ENCODE results near the gene CERCAM.
A peak's percentile ranks its signal among the peaks of the same experiment; 100 is the strongest.

CERCAM gene

DNA sequence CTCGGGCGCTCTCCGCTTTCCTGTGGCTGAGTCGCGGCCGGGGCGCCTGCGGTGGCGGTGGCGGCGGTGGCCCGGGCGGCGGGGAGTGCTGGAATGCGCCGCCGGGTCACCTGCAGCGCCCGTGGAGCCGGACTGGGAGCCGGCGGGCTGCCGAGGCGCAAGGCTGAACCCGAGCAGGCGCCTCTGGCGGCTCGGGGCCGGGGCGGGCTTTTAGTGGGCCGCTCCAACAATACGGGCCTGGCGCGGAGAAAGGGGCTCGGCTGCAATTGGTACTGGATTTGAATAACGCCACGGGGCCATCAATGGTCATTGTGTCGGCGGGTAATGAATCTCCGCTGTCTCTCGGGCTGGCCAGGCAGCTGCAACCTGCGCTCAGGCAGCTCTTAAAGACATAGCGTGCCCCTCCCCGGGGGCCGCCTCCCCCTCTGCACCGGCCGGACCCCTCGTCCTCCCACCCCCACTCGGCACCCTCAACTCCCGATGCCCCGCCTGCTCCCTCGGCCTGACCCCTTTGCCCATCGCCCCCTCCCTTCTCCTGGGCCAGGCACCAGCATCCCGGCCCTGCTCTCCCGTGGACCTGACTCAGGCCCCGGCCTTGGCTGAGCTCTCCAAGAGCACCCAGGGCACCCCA, 27.4 kb upstream of the CERCAM start:
- H3K4me1 ChIP-seq, result peaks cover 9% of the 10 kb centered on the region
- H3K9me3 ChIP-seq, result no peaks in the 10 kb centered on the region
- H3K27me3 ChIP-seq, result peaks cover 16% of the 10 kb centered on the region; the same call in 1 of the 2 replicates
- H3K4me2 ChIP-seq, result no peak overlapping the region
- no peak overlapping the region for H3K27ac ChIP-seq
- H3K4me3 ChIP-seq, result no peak overlapping the region
- peaks cover 58% of the 10 kb centered on the region for H3K36me3 ChIP-seq
- TF ChIP-seq Cebpa-rat (IDR thresholded peaks at IDR 0.05), result no peak
- H4K20me1 ChIP-seq, result 0 out of 2 replicates have a peak, but pooled peaks cover 10% of the 10 kb centered on the region
- H3K9ac ChIP-seq, result no peak overlapping the region

GRCh38 chr9:128393970-128394369, 26.7 kb upstream of the CERCAM start:
- H4K20me1 ChIP-seq, result 0 out of 2 replicates have a peak, but pooled peaks cover 3% of the 10 kb centered on the region
- no peak overlapping the region for H3K4me2 ChIP-seq
- H3K4me3 ChIP-seq, result no peak overlapping the region
- H3K27ac ChIP-seq, result no peak overlapping the region
- no peak for TF ChIP-seq Cebpa-rat (IDR thresholded peaks at IDR 0.05)
- H3K27me3 ChIP-seq, result peaks cover 16% of the 10 kb centered on the region; the same call in 1 of the 2 replicates
- H3K9ac ChIP-seq, result no peak overlapping the region
- peaks cover 51% of the 10 kb centered on the region for H3K36me3 ChIP-seq
- H3K4me1 ChIP-seq, result peaks cover 9% of the 10 kb centered on the region
- H3K9me3 ChIP-seq, result no peaks in the 10 kb centered on the region

- Histone ChIP-seq H3K4me1 (peaks cover 9% of the 10 kb centered on the region), H3K27me3 (peaks cover 16% of the 10 kb centered on the region; the same call in 1 of the 2 replicates), H3K36me3 (peaks cover 45% of the 10 kb centered on the region), H4K20me1 (no peaks in the 10 kb centered on the region), H3K4me3 (no peak overlapping the region), H3K27ac (no peak overlapping the region), H3K4me2 (no peak overlapping the region), H3K9ac (no peak overlapping the region), H3K9me3 (no peaks in the 10 kb centered on the region)
- TF ChIP-seq Cebpa-rat (IDR thresholded peaks at IDR 0.05), result no peak
Measured at GRCh38 chr9:128394379-128395168, 26.1 kb upstream of the CERCAM start.

- Histone ChIP-seq H3K4me2 (peak overlapping the region; percentile 52), H3K27ac (no peak overlapping the region), H3K27me3 (peaks cover 16% of the 10 kb centered on the region; the same call in 1 of the 2 replicates), H3K4me3 (no peak overlapping the region), H4K20me1 (no peaks in the 10 kb centered on the region), H3K4me1 (peaks cover 12% of the 10 kb centered on the region), H3K9ac (no peak overlapping the region), H3K36me3 (peaks cover 20% of the 10 kb centered on the region), H3K9me3 (no peaks in the 10 kb centered on the region)
- TF ChIP-seq Cebpa-rat (IDR thresholded peaks at IDR 0.05), result no peak
Measured at GRCh38 chr9:128396970-128397613, 23.6 kb upstream of the CERCAM start.

DNA sequence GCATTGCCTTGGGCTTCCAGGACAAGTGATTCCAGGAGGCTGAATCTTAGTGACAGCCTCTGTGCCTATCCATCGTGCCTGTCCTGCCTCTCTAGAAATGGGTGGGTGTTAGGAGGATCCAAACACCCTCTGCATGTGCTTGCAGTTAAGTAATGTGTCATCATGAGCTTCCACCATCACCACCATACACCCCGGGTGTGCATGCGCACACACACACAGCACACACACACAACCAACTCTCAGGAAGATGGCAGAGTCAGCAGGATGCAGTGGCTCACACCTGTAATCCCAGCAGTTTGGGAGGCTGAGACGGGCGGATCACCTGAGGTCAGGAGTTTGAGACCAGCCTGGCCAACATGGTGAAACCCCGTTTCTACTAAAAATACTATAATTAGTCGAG, 22.8 kb upstream of the CERCAM start:
- H3K4me3 ChIP-seq, result no peak overlapping the region
- TF ChIP-seq Cebpa-rat (IDR thresholded peaks at IDR 0.05), result no peak
- H3K4me2 ChIP-seq, result no peak overlapping the region
- peaks cover 13% of the 10 kb centered on the region for H3K36me3 ChIP-seq
- peaks cover 16% of the 10 kb centered on the region; the same call in 1 of the 2 replicates for H3K27me3 ChIP-seq
- peaks cover 14% of the 10 kb centered on the region for H3K4me1 ChIP-seq
- no peak overlapping the region for H3K27ac ChIP-seq
- H3K9ac ChIP-seq, result no peak overlapping the region
- no peaks in the 10 kb centered on the region for H4K20me1 ChIP-seq
- no peaks in the 10 kb centered on the region for H3K9me3 ChIP-seq

DNA sequence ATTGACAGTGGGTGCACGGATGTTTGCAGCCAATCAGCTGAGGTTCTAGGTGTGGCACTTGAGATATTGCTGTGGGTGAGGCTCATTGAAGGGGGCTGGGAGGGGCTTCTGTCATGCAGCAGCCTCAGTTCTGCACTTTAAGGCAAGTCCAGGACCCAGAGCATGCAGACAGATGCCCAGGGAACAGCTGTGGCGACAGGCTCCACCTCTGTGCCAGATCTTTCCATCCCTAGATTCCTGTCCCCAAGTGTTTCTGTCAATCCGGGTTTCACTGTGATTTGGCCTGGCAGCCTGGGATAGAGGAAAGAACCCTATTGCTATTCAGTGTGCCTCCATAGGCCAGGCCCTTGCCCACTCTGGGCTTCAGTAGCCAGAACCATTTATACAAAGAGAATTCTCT, 20.8 kb upstream of the CERCAM start:
- Histone ChIP-seq H3K9me3 (no peaks in the 10 kb centered on the region), H4K20me1 (no peaks in the 10 kb centered on the region), H3K27me3 (peaks cover 16% of the 10 kb centered on the region; the same call in 1 of the 2 replicates), H3K4me1 (peaks cover 14% of the 10 kb centered on the region), H3K4me3 (no peak overlapping the region), H3K36me3 (no peaks in the 10 kb centered on the region), H3K4me2 (no peak overlapping the region), H3K9ac (no peak overlapping the region), H3K27ac (no peak overlapping the region)
- TF ChIP-seq Cebpa-rat (IDR thresholded peaks at IDR 0.05), result no peak

DNA sequence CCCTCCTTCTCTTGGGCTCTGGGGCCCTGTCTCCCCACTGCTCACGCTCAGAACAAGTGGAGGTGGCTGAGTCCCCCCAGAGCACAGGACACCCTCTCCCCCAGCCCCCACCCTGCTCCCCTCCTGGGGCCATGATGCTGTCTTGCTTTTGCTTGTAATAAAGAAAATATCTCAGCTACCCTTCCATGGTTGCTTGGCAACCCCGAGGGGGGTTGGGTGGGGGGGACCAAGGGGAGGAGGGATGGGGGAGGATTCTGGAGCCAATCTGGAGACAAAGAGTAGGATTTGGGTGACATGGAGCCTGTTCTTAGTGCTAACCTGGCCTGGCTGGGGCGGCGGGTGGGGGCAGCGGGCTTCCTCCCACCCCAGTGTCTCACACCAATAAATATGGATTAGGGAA, 16.1 kb upstream of the CERCAM start:
- no peaks in the 10 kb centered on the region for H3K27me3 ChIP-seq
- peaks cover 18% of the 10 kb centered on the region; the same call in 1 of the 2 replicates for H3K4me1 ChIP-seq
- H3K9ac ChIP-seq, result no peak overlapping the region
- no peak overlapping the region for H3K4me3 ChIP-seq
- H3K9me3 ChIP-seq, result no peaks in the 10 kb centered on the region
- no peak for TF ChIP-seq Cebpa-rat (IDR thresholded peaks at IDR 0.05)
- no peak overlapping the region for H3K4me2 ChIP-seq
- H4K20me1 ChIP-seq, result no peaks in the 10 kb centered on the region
- H3K27ac ChIP-seq, result no peak overlapping the region
- no peaks in the 10 kb centered on the region for H3K36me3 ChIP-seq

DNA sequence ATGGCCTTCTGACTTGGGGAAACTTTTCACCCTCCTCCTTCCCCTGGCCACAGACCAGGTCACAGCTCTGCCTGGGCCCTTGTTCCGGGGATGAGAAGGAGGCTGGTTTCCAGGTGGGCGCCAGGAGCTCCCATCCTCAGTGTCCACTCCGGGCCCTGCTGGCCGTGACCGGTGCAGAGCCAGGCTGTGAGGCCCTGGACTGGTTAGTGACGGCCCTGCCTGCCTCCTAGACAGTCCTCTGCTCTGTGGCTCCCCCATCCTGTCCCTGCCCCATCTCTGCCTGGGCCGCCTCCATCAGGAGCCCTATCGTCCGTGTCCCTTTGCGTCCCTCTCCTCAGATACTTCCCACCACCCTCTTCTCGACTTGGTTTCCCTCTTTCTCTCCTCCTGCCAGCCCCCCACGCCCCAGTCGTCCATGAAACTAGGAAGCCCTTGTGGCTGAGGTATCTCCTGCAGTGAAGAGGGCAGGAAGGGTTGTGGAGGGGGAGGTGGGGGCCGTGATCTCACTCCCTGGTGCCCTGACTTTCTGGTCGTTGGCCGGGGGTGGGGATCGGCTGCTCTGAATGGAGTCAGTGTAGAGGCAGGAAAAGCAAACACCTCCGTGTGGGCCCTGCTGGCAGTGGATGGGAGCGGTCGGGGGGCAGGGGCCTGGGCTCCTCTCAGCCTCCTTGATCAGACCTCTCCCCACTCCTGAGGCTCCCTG, 15.4 kb upstream of the CERCAM start:
- no peak for TF ChIP-seq Cebpa-rat (IDR thresholded peaks at IDR 0.05)
- H3K4me3 ChIP-seq, result no peak overlapping the region
- no peaks in the 10 kb centered on the region for H3K27me3 ChIP-seq

GRCh38 chr9:128405780-128406171, 14.9 kb upstream of the CERCAM start:
- no peaks in the 10 kb centered on the region for H3K9me3 ChIP-seq
- no peaks in the 10 kb centered on the region for H3K27me3 ChIP-seq
- TF ChIP-seq Cebpa-rat (IDR thresholded peaks at IDR 0.05), result no peak
- no peak overlapping the region for H3K9ac ChIP-seq
- no peaks in the 10 kb centered on the region for H3K36me3 ChIP-seq
- no peak overlapping the region for H3K4me3 ChIP-seq
- peaks cover 18% of the 10 kb centered on the region; the same call in 1 of the 2 replicates for H3K4me1 ChIP-seq
- H3K27ac ChIP-seq, result no peak overlapping the region
- H3K4me2 ChIP-seq, result no peak overlapping the region
- no peaks in the 10 kb centered on the region for H4K20me1 ChIP-seq

More for the DNA sequence above, 15.4 kb upstream of the CERCAM start:
- no peaks in the 10 kb centered on the region for H4K20me1 ChIP-seq
- H3K9me3 ChIP-seq, result no peaks in the 10 kb centered on the region
- H3K36me3 ChIP-seq, result no peaks in the 10 kb centered on the region
- no peak overlapping the region for H3K27ac ChIP-seq
- H3K9ac ChIP-seq, result no peak overlapping the region
- peaks cover 18% of the 10 kb centered on the region; the same call in 1 of the 2 replicates for H3K4me1 ChIP-seq
- no peak overlapping the region for H3K4me2 ChIP-seq

All from BLaER1 (cell line).